T-helper 2 cell treated with Interferon-gamma antibody and Interleukin-4, amounts not matched to agents 100 ng/mL and 5 ng/mL, for 36 hours (primary cell): ENCODE results near the gene DNAH1. TPM values are rescaled to one million over a fixed set of nuclear protein-coding genes. Genes with fewer than 3 reads are reported as not detected.

Source experiments
- intact Hi-C: fragments of 100-400 bp; cut with micrococcal nuclease; formaldehyde crosslinking; loops from one replicate; pipeline ENCODE4 v1.15.1; 2023
- total RNA-seq: library from RNA; stranded (reverse); gene quantifications from 2 replicates; pipeline ENCODE4 v1.2.3, GENCODE V29; 2022

The DNAH1 gene
- total RNA-seq, 1 donor from 2014 or later = 25.9 TPM

DNA sequence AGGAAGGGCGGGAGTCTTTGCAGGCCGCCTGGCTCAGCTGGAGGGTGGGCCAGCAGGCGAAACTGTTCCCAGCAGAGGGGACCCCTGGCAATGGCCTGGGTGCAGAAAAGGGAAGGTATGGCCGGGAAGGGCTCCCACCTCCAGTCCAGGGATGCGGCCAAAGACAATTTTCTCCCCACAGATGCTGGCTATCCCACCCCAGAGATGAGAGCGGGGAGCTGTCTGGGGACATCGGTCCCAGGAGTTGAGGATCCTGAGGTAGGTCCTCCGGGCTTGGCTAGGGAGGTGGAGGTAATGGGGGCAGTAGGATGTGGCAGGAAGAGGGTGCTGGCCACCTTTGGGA is 127.1 kb downstream of the DNAH1 start:
- intact Hi-C loops = no loop called here

DNA sequence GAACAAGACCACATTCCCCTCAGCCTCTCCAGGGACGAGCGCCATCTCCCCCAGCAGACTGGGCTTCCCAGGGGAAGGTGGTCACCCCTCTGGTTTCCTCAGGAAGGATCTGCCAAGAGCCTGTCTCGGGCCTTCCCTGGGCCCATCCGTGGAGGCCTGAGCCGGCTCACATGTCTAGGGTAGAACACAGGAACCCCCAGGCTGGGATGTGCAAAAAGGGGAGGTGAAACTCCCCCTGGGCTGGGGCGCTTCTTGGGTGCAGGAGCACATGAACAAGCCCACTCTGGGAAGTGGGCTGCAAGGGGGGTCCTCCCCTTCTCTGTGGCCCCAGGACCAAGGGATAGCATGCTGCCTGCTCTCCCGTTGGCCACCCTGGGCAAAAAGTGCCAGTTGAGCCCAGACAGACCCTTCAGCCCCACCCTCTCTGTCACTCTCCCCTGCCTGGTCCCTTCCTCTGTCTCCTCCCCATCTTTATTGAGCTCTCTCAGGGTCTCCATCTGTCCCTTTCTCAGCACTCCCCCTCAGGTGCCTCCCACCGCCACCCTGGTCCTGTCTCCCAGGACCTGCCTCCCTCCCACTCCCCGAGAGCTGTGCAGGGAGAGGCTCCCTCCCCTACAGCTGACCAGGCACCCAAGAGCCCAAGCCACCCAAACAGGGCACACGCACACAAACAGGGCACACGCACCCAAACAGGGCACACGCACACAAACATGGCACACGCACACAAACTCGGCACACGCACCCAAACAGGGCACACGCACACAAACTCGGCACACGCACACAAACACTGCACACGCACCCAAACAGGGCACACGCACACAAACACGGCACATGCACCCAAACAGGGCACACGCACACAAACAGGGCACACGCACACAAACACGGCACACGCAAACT is 127.9 kb downstream of the DNAH1 start:
- intact Hi-C loops = no loop called here

DNA sequence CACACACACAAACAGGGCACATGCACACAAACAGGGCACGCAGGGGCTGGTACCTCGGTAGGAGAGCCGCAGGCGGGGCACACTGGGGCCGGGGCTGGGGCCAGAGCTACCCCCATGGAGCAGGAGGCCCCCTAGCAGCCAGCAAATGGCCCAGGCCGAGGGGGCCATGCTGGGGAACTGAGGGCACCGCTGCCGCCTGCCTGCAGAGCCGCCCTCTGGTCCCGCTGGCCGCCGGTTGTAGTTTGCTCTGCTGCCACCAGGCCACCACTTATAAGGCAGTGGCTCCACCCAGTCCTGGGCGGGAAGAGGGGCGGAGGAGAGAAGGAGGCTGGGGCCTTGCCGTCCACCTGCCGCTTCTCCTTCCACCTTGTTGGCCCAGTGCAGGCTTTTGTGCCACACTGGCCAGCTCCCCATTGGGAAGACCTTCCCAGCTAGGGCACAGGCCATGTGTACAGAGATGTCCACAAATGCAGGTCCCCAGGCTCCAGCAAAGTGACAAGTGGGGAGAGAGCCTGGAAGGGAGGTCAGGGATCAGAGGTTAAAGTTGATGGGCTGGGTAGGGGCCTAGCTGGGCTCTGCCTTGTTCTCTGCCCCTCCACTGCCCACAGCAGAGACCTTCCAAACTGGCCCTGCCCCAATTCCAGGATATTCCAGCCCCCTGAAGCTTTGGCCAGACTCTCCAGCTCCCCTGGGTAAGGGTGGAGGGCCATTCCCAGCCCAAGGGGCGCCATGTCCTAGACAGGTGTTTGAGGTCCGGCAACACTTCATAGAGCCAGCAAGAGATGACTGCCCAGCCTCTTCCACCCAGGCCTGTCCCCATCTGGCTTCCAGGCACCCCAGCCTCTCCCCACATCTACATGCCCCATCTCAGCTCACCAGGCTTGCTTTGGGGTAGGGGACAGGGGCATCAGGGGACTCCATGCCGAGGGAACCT is 129.0 kb downstream of the DNAH1 start, which contains the start of gene SEMA3G:
Gene SEMA3G, minus strand, starts transcription at position 244 of the 934 bp plus-strand sequence. Its CDS starts 76 bp downstream, at position 168.
- intact Hi-C loops = loop anchor here (1.0 to 5.0 kb wide), 3 partner anchors 17 to 223 kb away; partner anchors contain the start of gene TWF2

DNA sequence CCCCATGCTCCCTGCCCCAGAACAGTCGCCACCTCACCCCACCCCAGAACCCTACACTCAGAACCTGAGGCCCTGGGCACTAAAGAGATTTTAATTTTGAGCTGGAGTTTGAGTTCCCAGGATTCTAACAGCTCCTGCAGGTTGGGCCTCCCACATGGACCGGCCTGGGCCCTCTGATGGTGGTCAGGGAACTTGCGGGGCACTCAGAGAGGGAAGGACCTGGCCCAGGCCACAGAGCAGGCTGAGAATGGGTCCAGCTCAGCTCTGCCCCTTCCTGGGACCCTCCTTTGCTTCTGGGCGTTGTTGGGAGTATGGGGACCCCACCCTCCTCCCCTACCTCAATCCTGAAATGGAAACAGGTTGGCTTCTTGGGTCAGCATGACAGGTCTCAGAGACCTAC is 129.9 kb downstream of the DNAH1 start:
- intact Hi-C loops = loop anchor here (2.0 to 5.0 kb wide), 3 partner anchors 107 to 224 kb away; partner anchors contain the start of gene TWF2

DNA sequence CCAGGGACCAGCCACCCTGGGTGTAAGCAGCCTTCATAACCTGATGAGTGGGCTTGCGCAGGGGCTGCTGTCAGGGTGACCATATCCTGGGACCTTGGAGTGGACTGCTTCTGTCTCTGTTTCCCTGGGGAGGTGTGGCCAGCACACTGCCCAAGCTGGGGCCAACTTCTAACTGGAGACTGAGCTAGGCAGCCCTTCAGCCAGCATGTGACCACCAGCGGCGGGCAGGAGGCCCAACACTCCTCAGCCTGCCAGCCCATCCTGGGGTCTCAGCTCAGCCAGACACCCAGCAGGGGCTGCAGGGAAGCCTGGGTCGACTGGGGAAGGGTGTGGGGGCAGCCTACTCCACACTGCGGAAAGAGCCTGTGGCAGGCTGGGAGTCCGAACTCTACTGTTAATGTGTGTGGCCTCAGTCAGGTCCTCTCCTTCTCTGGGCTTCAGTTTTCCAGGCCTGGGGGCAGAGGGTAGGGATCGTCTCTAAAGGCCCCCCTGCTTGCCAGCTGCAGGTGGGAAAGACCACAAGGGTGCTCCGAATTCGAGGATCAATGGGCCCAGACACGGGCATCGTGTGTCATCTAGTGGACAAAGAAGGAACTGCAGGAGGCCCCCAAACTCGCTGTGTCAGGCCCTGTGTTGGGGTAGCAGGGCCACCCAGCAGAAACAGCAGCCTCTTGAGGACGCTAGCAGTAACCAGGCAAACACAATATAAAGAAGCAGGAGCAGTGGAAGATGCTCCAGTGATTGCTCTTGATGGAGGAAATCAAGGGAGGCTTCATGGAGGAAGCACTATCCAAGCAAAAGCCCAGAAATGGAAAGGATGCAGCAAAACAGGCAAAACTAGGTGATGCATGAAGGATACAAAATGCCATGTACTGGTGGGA is 130.8 kb downstream of the DNAH1 start:
- intact Hi-C loops = loop anchor here (1.0 to 5.0 kb wide), 5 partner anchors 8 to 225 kb away; partner anchors contain the start of genes NISCH and TWF2

DNA sequence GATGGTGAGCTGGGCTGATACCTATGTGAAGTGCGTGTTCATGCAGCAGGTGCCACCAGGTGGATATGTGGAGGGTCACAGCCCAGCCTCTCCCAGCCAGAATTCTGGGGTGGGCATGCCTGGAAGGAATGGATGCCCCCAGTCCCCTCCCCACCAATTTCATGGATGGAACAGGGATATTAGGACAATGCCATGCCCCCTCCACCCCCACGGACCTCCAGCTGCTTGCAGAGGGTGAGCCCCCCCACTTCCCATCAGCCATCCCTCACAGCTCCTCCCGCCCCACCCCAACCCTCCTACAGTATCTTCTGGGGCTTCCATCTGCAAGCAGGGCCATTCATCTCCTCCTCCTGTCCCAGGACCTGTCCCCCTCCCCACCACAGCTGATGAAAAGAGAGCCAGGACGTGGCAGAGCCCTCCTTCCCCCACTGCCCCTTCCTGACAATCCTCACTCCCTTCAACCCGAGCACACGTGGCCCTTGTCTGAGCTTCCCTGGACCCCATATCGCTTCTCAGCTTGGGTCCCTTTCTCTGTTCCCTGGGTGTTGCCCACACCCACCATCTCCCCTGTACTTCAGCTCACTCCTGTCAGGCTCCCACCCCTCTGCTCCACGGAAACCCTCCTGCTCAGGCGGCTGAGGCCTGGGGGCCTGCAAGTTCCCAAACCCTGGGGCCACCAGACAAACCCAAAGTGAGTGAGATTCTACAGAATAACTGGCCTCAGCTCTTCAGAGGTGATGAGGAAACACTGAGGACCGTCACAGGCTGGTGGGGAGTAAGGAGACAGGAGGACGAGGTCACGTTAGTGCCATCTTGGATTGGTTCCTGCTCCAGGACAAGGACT is 131.6 kb downstream of the DNAH1 start:
- intact Hi-C loops = loop anchor here (1.0 to 5.0 kb wide), 5 partner anchors 8 to 225 kb away; partner anchors contain the start of genes NISCH and TWF2

Other genes starting within 250 kb of the DNAH1 start
- gene POC1A, start 161.9 kb upstream of the DNAH1 start, total RNA-seq = 28.4 and 28.9 TPM in 2 replicates
- 74.4 and 77.3 TPM in 2 replicates for gene ALAS1, start 118.2 kb upstream of the DNAH1 start, total RNA-seq
- 0.25 TPM in 1 of 2 replicates, not detected in the other for gene TLR9, start 90.7 kb upstream of the DNAH1 start, total RNA-seq
- 107 and 109 TPM in 2 replicates for gene TWF2, start 77.2 kb upstream of the DNAH1 start, total RNA-seq
- 59.5 and 60.2 TPM in 2 replicates for gene PPM1M, start 70.6 kb upstream of the DNAH1 start, total RNA-seq
- 127 and 129 TPM in 2 replicates for gene WDR82, start 37.7 kb upstream of the DNAH1 start, total RNA-seq
- gene GLYCTK, start 28.5 kb upstream of the DNAH1 start, total RNA-seq = 21.6 and 22.0 TPM in 2 replicates
- 91.0 and 96.8 TPM in 2 replicates for gene BAP1, start 93.7 kb downstream of the DNAH1 start, total RNA-seq
- gene PHF7, start 94.3 kb downstream of the DNAH1 start, total RNA-seq = 12.6 and 13.5 TPM in 2 replicates
- 0.16 and 0.23 TPM in 2 replicates for gene SEMA3G, start 128.8 kb downstream of the DNAH1 start, total RNA-seq
- gene TNNC1, start 137.7 kb downstream of the DNAH1 start, total RNA-seq = 0.23 and 0.27 TPM in 2 replicates
- 79.6 and 83.0 TPM in 2 replicates for gene NISCH, start 139.3 kb downstream of the DNAH1 start, total RNA-seq
- gene STAB1, start 179.0 kb downstream of the DNAH1 start, total RNA-seq = 0.05 and 0.09 TPM in 2 replicates
- gene NT5DC2, start 217.5 kb downstream of the DNAH1 start, total RNA-seq = 43.1 and 44.7 TPM in 2 replicates
- 9.1 and 12.7 TPM in 2 replicates for gene UQCC5, start 220.3 kb downstream of the DNAH1 start, total RNA-seq